HPDE6-E6E7 (cell line): ENCODE data around the gene SLC7A1.
"Not testable (repeated sequence)": the region's sequence is repeated elsewhere in the genome, so short reads cannot be mapped to it uniquely, and the experiment has no call there.

Experiments used
- DNase-seq: peaks from one replicate; pipeline ENCODE4 v3.0.0; 2011; ENCODE audit warnings: missing footprints; ENCODE audit errors: extremely low spot score

SLC7A1 gene

GRCh38 chr13:29595380-29596063, at the start of gene SLC7A1:
Gene SLC7A1 (minus strand): TSS chr13:29595688. CDS start chr13:29536188, 59,500 bp downstream.
- peak; percentile 53 for DNase-seq

- DNase-seq: no peak
Measured at GRCh38 chr13:29640665-29641064, 45.2 kb upstream of the SLC7A1 start.

- DNase-seq: not testable (repeated sequence)
Measured at GRCh38 chr13:29636831-29637230, 41.3 kb upstream of the SLC7A1 start.

- DNase-seq: no peak
Measured at GRCh38 chr13:29624997-29625396, 29.5 kb upstream of the SLC7A1 start.

- no peak for DNase-seq
Measured at GRCh38 chr13:29621841-29622240, 26.4 kb upstream of the SLC7A1 start.

GRCh38 chr13:29621051-29621800, 25.7 kb upstream of the SLC7A1 start:
- no peak for DNase-seq

- no peak for DNase-seq
Measured at GRCh38 chr13:29619995-29620394, 24.5 kb upstream of the SLC7A1 start.

- DNase-seq: no peak
Measured at GRCh38 chr13:29613101-29613500, 17.6 kb upstream of the SLC7A1 start.

- no peak for DNase-seq
Measured at GRCh38 chr13:29607465-29607864, 12.0 kb upstream of the SLC7A1 start.

GRCh38 chr13:29605860-29606526, 10.5 kb upstream of the SLC7A1 start:
- no peak for DNase-seq

- no peak for DNase-seq
Measured at GRCh38 chr13:29598321-29598720, 2.8 kb upstream of the SLC7A1 start.

- no peak for DNase-seq
Measured at GRCh38 chr13:29597706-29598105, 2.2 kb upstream of the SLC7A1 start.

GRCh38 chr13:29597246-29597645, 1.8 kb upstream of the SLC7A1 start:
- no peak for DNase-seq

- DNase-seq: no peak
Measured at GRCh38 chr13:29596064-29596418, 553 bp upstream of the SLC7A1 start.

GRCh38 chr13:29594710-29595379, 643 bp downstream of the SLC7A1 start:
- peak; percentile 3 for DNase-seq

- DNase-seq: peak; percentile 14
Measured at GRCh38 chr13:29594303-29594709, 1.2 kb downstream of the SLC7A1 start.

- no peak for DNase-seq
Measured at GRCh38 chr13:29593605-29594297, 1.7 kb downstream of the SLC7A1 start.

GRCh38 chr13:29591310-29591709, 4.2 kb downstream of the SLC7A1 start:
- DNase-seq: no peak

- no peak for DNase-seq
Measured at GRCh38 chr13:29589967-29590366, 5.5 kb downstream of the SLC7A1 start.

- DNase-seq: no peak
Measured at GRCh38 chr13:29589234-29589633, 6.3 kb downstream of the SLC7A1 start.

- DNase-seq: no peak
Measured at GRCh38 chr13:29587645-29588044, 7.8 kb downstream of the SLC7A1 start.
